ENCODE data around the gene PAX2.
A peak's percentile ranks its signal among the peaks of the same experiment; 100 is the strongest.

PAX2 gene

DNA sequence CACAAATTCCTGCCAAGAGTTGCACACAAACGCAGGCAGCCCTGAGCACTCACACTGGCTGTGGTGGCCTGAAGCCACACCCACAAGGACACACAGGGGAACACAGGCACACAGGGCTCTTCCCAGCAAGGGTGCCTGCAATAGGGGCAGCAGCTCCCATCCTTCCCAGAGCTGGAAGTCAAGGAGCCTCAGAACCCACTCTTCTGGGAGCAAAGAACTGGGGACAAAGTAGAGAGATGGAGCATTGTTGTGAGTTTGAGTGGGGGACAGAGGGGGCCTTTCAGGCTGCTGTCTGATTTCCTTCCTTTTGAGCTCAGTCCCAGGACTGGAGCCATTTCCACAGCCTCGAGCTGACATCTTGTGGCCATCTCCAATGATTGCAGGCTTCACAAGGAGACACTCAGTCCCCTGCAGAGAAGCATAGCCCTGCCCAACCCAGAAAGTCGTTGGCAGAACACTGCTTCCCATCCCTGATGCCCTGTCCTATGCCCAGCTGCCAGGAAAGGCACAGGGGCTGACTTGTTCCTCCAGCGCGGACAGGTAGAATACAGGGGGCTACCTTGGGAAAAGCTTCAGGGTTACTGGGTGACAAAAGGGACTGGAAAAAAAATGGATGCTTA is 133.0 kb downstream of the PAX2 start:
- Mint-ChIP-seq H3K9me3 (no peaks in the 10 kb centered on the region), H3K27me3 (ENCODE audit: low read depth) (peaks cover 28% of the 10 kb centered on the region), H3K4me3 (peak overlapping the region in 1 of 3 experiments; percentile 41), H3K36me3 (ENCODE audit: low read depth) (no peaks in the 10 kb centered on the region), H3K27ac (peak overlapping the region; percentile 5 to 85 (median 50)), H3K4me1 (peaks cover 72% of the 10 kb centered on the region)
- TF ChIP-seq, protein P1, sequence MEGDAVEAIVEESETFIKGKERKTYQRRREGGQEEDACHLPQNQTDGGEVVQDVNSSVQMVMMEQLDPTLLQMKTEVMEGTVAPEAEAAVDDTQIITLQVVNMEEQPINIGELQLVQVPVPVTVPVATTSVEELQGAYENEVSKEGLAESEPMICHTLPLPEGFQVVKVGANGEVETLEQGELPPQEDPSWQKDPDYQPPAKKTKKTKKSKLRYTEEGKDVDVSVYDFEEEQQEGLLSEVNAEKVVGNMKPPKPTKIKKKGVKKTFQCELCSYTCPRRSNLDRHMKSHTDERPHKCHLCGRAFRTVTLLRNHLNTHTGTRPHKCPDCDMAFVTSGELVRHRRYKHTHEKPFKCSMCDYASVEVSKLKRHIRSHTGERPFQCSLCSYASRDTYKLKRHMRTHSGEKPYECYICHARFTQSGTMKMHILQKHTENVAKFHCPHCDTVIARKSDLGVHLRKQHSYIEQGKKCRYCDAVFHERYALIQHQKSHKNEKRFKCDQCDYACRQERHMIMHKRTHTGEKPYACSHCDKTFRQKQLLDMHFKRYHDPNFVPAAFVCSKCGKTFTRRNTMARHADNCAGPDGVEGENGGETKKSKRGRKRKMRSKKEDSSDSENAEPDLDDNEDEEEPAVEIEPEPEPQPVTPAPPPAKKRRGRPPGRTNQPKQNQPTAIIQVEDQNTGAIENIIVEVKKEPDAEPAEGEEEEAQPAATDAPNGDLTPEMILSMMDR (IDR thresholded peaks at IDR 0.05; ENCODE audit: unreplicated experiment in 3 of 3), result peak; percentile 81 to 87 (median 86)

Measured in nephron (organoid).